Fibroblast of villous mesenchyme (primary cell): ENCODE measurements around the gene ANXA2. TPM values are rescaled to one million over a fixed set of nuclear protein-coding genes. Genes with fewer than 3 reads are reported as not detected.

ENCODE experiments used
- DNase-seq: peaks from one replicate; pipeline ENCODE4 v3.0.0-alpha.2; 2010; ENCODE audit warnings: low read depth
- H3K4me3 ChIP-seq: 2 replicates; pipeline ENCODE4 v1.5.1; 2011; ENCODE audit warnings: low read depth, mild to moderate bottlenecking, low read length
- CTCF ChIP-seq: IDR thresholded peaks from 2 replicates; pipeline ENCODE4 v1.5.1; 2012; ENCODE audit warnings: low read depth, mild to moderate bottlenecking, low read length; ENCODE audit not compliant: insufficient read depth
- total RNA-seq: library from RNA; depleted of rRNA; stranded (reverse); fragments of >200 nt; gene quantifications from 2 replicates; pipeline ENCODE4 v1.2.3, GENCODE V29; 2012

The ANXA2 gene
- total RNA-seq, 1 donor: 3,211 TPM

- no peak for TF ChIP-seq CTCF
- no peak for DNase-seq
- no peak overlapping the region for H3K4me3 ChIP-seq
Measured at GRCh38 chr15:60428935-60429334, 31.1 kb upstream of the ANXA2 start.

DNA sequence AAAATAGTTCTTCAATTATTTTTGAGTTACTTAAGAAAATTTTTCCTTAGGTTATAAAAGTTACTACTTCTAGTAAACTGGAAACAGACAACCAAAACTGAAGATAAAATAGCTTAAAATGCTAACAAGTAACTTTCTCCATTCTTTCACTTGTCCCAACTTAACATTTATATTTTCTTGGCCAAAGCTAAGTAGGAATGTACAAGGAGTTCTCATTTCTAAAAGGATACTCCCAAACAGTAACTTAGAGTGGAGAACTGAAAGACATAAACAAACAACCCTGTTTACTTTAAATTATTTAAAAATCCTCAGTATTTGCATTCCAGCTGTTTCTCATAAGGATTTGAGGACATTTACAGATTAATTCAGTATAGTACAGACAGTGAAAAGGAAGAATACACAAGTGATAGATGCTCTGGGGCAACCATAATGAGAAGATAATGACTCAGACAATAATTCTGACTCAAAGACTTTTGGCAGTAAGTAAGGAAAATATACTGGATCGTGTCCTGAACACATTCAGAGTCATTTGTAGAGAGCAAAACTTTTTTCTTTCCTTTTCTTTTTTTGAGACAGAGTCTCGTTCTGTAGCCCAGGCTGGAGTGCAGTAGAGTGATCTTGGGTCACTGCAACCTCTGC lies 29.2 kb upstream of the ANXA2 start:
- no peak overlapping the region for H3K4me3 ChIP-seq
- TF ChIP-seq CTCF: no peak
- DNase-seq: peak; percentile 68

GRCh38 chr15:60425461-60425860 lies 27.7 kb upstream of the ANXA2 start:
- TF ChIP-seq CTCF: no peak
- no peak overlapping the region for H3K4me3 ChIP-seq
- no peak for DNase-seq

- no peak for DNase-seq
- no peak overlapping the region for H3K4me3 ChIP-seq
- no peak for TF ChIP-seq CTCF
Measured at GRCh38 chr15:60424006-60424405, 26.2 kb upstream of the ANXA2 start.

- TF ChIP-seq CTCF: no peak
- DNase-seq: peak; percentile 90
- H3K4me3 ChIP-seq: no peak overlapping the region
Measured at GRCh38 chr15:60423537-60423936, 25.8 kb upstream of the ANXA2 start.

DNA sequence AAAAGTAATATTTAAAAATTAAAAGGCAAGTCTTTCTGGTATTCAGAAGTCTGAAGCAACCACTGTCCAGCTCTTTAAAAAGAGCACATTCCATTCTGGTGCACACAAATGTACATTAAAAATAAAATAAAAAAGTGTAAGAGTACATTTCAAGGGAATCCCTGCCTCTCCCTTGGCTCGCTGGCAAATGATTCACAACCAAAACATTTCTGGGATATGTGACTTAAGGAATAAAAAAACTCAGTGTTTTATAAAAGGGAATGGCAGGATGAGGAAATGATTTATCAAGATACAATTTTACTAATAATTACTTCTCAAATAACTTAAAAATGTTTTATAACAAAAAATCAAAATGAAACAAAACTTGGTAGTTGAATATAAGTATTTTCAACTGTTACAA lies 23.8 kb upstream of the ANXA2 start:
- no peak overlapping the region for H3K4me3 ChIP-seq
- peak; percentile 75 for DNase-seq
- TF ChIP-seq CTCF: no peak

- H3K4me3 ChIP-seq: no peak overlapping the region
- no peak for DNase-seq
- no peak for TF ChIP-seq CTCF
Measured at GRCh38 chr15:60420203-60420716, 22.5 kb upstream of the ANXA2 start.
